Astrocyte of the spinal cord (primary cell): ENCODE measurements around the gene FCN2.

Experiments
- DNase-seq: peaks from one replicate; pipeline ENCODE4 v3.0.0; 2011; ENCODE audit warnings: low read depth, low spot score
- H3K4me3 ChIP-seq: 2 replicates; pipeline ENCODE4 v1.5.1; 2011; ENCODE audit warnings: low read depth, mild to moderate bottlenecking, low read length, moderate library complexity
- in situ Hi-C: cut with HindIII; loops from 2 replicates; pipeline ENCODE4 v1.10.0; 2017; ENCODE audit warnings: low sequenced_read_pairs
- TF ChIP-seq, protein P1 (sequence below): IDR thresholded peaks from 2 replicates; pipeline ENCODE4 v1.5.1; 2012; ENCODE audit warnings: low read depth, mild to moderate bottlenecking, low read length, inconsistent platforms

FCN2 gene

DNA sequence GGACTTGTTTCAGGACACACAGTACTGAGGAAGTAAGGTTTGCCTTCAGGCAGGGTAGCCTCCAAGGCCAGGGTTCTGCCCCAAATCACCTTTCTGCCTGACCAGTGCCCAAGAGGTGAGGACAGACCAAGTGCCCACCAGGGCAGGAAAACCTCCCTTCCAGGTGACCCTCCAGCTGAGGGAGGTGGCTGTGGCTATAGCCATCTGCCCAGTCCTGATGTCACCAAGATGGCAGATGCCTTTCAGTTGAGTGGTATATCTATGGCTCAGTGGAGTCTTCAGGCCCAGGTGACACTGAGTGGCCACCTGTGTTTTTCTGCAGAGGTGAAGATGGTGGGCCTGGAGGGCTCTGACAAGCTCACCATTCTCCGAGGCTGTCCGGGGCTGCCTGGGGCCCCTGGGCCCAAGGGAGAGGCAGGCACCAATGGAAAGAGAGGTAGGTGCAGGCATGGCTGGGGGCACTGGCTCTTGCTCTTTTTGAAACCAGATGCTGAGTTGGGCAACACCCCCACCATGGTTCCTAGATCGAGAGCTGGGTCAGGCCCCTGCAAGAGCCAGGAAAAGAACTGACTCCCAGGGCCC, 1.7 kb downstream of the FCN2 start:
- TF ChIP-seq, protein P1, sequence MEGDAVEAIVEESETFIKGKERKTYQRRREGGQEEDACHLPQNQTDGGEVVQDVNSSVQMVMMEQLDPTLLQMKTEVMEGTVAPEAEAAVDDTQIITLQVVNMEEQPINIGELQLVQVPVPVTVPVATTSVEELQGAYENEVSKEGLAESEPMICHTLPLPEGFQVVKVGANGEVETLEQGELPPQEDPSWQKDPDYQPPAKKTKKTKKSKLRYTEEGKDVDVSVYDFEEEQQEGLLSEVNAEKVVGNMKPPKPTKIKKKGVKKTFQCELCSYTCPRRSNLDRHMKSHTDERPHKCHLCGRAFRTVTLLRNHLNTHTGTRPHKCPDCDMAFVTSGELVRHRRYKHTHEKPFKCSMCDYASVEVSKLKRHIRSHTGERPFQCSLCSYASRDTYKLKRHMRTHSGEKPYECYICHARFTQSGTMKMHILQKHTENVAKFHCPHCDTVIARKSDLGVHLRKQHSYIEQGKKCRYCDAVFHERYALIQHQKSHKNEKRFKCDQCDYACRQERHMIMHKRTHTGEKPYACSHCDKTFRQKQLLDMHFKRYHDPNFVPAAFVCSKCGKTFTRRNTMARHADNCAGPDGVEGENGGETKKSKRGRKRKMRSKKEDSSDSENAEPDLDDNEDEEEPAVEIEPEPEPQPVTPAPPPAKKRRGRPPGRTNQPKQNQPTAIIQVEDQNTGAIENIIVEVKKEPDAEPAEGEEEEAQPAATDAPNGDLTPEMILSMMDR, result no peak
- no peak for DNase-seq
- H3K4me3 ChIP-seq, result no peak overlapping the region
- in situ Hi-C loops, result no loop called here

DNA sequence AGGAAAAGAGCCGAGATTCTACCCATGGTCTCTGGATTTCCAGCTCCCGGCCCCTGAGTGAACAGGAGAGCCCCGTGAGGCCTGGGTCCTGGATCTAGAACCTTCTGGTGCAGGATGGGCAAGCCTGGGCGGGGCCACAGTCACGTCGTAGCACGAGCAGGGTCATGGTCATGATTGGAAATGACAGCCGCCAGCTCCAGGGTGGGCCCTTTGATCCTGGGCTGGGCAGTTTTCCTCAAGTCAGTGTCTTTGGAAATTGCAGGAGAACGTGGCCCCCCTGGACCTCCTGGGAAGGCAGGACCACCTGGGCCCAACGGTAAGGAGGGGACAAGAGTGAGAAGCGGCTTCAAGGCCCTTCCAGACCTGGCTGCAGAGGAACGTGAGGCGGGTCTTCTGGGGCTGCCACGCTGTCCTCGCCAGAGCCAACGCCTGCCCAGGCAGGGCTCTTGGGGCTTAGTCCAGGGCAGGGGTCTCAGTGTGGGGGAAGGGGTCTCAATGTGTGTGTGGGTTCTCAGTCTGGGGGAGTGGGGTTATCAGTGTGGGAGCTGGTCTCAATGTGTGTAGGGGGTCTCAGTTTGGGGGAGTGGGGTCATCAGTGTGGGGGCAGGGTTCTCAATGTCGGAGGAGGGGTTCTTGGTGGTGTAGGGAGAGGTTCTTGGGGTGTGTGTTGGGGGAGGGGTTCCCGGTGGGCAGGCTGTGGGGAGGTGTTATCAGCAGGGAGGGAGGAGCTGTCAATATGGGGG, 2.6 kb downstream of the FCN2 start:
- TF ChIP-seq, protein P1, result no peak
- DNase-seq, result no peak
- H3K4me3 ChIP-seq, result no peak overlapping the region
- in situ Hi-C loops, result no loop called here

DNA sequence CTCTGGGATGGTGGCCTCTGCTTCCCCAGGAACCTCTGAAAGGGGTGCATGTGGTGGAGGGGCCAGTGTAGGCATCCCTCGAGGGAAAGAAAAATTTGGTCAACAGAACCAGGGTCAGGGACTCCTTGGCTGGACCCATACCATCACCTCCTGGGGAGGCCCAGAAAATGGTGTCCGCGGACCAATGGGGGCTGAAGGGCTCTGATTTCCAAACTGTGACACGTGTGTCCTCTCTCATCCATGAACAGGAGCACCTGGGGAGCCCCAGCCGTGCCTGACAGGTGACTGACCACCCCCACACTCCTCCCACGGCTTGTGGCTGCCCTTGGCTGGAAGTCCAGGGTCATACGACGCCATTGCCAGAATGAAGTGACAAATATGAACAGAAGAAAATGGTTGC, 3.9 kb downstream of the FCN2 start:
- TF ChIP-seq, protein P1, result no peak
- DNase-seq, result no peak
- in situ Hi-C loops, result no loop called here
- H3K4me3 ChIP-seq, result no peak overlapping the region

DNA sequence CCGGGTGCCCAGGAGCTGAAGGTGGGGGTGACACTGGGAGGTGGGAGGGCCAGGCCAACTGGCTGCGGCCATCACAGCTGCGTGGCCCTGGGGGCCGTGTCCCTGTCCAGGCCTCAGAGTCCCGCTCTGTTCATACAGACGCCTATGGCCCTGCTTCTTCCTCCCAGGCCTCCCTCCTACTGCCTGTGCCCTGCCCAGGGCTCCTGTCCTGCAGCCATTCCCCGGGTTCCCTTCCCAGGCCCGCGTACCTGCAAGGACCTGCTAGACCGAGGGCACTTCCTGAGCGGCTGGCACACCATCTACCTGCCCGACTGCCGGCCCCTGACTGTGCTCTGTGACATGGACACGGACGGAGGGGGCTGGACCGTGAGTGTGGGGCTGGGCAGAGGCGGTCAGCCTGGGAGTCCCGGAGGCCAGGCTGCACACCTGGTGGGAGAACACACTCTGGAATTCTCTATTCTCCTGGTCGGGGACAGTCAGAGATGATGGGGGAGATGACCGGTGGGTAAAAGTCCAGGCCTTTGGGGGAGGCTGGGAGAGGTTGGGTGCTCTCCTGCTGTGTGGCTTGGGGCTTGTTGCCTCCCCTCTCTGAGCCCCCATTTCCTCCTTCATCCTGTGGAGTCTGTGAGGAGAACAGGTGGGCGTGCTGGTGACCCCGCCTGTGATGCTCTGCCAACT, 4.5 kb downstream of the FCN2 start:
- in situ Hi-C loops, result no loop called here
- no peak overlapping the region for H3K4me3 ChIP-seq
- TF ChIP-seq, protein P1, result no peak
- no peak for DNase-seq

DNA sequence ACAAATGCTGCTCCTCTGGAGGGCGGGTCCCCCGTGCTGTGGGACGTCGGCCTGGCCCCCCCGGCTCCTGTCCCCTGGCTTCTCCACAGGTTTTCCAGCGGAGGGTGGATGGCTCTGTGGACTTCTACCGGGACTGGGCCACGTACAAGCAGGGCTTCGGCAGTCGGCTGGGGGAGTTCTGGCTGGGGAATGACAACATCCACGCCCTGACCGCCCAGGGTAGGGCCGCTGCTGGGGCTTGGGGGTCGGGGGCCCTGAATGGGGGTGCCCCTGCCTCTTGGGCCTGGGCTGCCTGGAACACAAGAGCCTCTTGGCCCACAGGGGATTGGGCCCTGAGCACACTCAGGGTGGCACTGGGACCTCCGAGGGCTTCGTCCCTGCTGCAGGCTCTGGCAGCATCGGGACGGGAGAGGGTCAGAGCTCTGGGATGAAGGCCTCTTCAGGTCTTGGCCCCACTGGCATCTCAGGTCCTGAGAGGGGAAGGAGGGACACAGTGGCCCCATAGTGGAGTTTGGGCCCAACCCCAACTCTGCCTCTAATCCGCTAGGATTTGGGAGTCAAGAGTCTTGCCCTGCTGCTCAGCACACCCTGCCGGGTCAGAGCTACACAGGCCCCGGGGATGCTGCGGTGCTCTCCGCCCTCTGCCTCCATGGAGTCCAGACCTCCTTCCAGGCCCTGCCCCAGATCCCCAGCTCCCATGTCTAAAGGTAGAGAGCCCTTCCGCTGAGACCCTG, 5.2 kb downstream of the FCN2 start:
- TF ChIP-seq, protein P1, result no peak
- DNase-seq, result no peak
- in situ Hi-C loops, result no loop called here
- no peak overlapping the region for H3K4me3 ChIP-seq

DNA sequence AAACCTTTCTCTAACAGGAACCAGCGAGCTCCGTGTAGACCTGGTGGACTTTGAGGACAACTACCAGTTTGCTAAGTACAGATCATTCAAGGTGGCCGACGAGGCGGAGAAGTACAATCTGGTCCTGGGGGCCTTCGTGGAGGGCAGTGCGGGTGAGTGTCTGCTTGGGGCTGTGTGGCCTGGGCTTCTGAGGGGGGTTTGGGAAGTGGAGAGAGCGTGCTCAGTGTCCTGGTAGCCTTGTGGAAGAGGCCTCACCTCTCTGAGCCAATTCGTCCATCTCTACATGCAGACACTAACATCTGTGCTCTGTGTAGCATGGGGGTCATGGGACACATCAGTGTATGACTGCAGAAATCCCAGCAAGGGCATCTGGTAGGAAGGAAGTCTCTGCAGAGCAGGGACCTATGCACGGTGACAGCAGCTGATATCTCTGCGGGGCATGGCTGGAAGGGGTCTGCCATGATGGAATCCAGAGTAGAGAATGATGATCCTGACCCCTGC, 5.9 kb downstream of the FCN2 start:
- DNase-seq, result no peak
- TF ChIP-seq, protein P1, result no peak
- in situ Hi-C loops, result no loop called here
- no peak overlapping the region for H3K4me3 ChIP-seq
